Parathyroid adenoma (tissue), 2 donors: ENCODE results near the gene EXOSC5.

Experiments used
- H2AFZ ChIP-seq: fragments of 300-600 bp; sonication (generic); one replicate; pipeline ENCODE4 v1.7.0; 2017; ENCODE audit warnings: antibody characterized with exemption, mild to moderate bottlenecking
- H3K27ac ChIP-seq: fragments of 300-600 bp; sonication (generic); one replicate; pipeline ENCODE4 v1.7.0; 2017
- H3K27me3 ChIP-seq: fragments of 300-600 bp; sonication (generic); one replicate; pipeline ENCODE4 v1.7.0; 2017; ENCODE audit warnings: low read length; ENCODE audit not compliant: control insufficient read depth, insufficient read depth
- H3K36me3 ChIP-seq: fragments of 300-600 bp; sonication (generic); one replicate; pipeline ENCODE4 v1.7.0; 2017; ENCODE audit warnings: low read length; ENCODE audit not compliant: control insufficient read depth, insufficient read depth
- H3K4me1 ChIP-seq: fragments of 300-600 bp; sonication (generic); one replicate; pipeline ENCODE4 v1.7.0; 2017; ENCODE audit warnings: control low read depth
- H3K4me2 ChIP-seq: fragments of 300-600 bp; sonication (generic); one replicate; pipeline ENCODE4 v1.7.0; 2017; ENCODE audit warnings: low read length
- H3K4me3 ChIP-seq: fragments of 300-600 bp; sonication (generic); one replicate; pipeline ENCODE4 v1.7.0; 2017; ENCODE audit warnings: low read depth, low read length
- H3K79me2 ChIP-seq: fragments of 300-600 bp; sonication (generic); one replicate; pipeline ENCODE4 v1.7.0; 2017; ENCODE audit warnings: control low read depth
- H3K9ac ChIP-seq: fragments of 300-600 bp; sonication (generic); one replicate; pipeline ENCODE4 v1.7.0; 2017; ENCODE audit warnings: mild to moderate bottlenecking
- H3K9me3 ChIP-seq: fragments of 300-600 bp; sonication (generic); one replicate; pipeline ENCODE4 v1.7.0; 2017; ENCODE audit warnings: low read length; ENCODE audit not compliant: control insufficient read depth
- TF ChIP-seq, protein P1 (sequence below): fragments of 300-600 bp; sonication (generic); IDR thresholded peaks from one replicate; pipeline ENCODE4 v1.7.0; 2017; ENCODE audit warnings: antibody characterized with exemption, mild to moderate bottlenecking
- donor health status: primary hyperparathyroidism.

The EXOSC5 gene

DNA sequence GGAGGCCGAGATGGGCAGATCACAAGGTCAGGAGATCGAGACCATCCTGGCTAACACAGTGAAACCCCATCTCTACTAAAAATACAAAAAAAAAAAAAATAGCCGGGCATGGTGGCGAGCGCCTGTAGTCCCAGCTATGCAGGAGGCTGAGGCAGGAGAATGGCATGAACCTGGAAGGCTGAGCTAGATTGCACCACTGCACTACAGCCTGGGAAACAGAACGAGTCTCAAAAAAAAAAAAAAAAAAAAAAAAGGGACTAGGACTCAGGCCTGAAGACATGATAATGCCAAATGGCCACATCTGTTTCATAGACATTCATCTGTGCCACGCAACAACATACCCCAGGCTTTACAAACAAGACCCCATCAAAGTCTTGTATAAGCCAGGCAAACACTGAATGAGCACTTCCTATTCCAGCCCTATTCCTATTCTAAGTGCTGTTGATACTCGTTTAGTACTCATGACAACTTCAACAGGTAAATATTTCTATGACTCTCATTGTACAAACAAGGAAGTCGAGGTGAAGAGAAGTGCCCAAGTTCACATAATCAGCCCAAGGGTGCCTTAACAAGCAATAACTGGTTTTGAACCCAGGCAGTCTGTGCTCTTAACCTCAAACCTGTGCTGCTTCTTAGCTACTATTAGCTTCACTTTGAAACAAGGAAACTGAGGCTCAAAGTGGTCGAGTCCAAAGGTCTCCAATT, 34.9 kb downstream of the EXOSC5 start:
- TF ChIP-seq, protein P1, sequence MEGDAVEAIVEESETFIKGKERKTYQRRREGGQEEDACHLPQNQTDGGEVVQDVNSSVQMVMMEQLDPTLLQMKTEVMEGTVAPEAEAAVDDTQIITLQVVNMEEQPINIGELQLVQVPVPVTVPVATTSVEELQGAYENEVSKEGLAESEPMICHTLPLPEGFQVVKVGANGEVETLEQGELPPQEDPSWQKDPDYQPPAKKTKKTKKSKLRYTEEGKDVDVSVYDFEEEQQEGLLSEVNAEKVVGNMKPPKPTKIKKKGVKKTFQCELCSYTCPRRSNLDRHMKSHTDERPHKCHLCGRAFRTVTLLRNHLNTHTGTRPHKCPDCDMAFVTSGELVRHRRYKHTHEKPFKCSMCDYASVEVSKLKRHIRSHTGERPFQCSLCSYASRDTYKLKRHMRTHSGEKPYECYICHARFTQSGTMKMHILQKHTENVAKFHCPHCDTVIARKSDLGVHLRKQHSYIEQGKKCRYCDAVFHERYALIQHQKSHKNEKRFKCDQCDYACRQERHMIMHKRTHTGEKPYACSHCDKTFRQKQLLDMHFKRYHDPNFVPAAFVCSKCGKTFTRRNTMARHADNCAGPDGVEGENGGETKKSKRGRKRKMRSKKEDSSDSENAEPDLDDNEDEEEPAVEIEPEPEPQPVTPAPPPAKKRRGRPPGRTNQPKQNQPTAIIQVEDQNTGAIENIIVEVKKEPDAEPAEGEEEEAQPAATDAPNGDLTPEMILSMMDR: no peak
- H3K9ac ChIP-seq: no peak overlapping the region
- H3K27me3 ChIP-seq: no peaks in the 10 kb centered on the region
- no peaks in the 10 kb centered on the region for H3K4me1 ChIP-seq
- no peaks in the 10 kb centered on the region for H3K36me3 ChIP-seq
- no peak overlapping the region for H3K27ac ChIP-seq
- no peak overlapping the region for H3K4me2 ChIP-seq
- H3K4me3 ChIP-seq: no peak overlapping the region
- no peak overlapping the region for H2AFZ ChIP-seq
- H3K9me3 ChIP-seq: no peaks in the 10 kb centered on the region
- peaks cover 28% of the 10 kb centered on the region for H3K79me2 ChIP-seq

DNA sequence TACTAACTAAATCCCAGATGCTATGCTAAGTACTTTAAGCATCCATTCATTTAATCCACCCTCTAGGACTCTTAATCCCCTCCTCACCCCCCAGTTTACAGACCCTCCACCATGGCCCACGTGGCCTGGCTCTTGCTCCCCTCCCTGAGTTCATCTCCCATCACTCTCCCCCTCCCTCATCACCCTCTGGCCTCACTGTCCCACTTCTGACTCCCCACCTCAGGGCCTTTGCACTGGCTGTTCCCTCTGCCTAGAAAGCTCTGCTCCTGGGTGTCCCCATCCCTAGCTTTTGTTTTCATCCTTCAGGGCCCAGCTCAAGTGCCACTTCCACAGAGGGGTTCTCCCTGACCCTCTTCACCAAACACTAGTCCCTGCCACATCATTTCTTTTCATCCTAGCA, 37.4 kb downstream of the EXOSC5 start:
- Histone ChIP-seq H3K27ac (no peak overlapping the region), H3K9ac (no peak overlapping the region), H2AFZ (no peak overlapping the region), H3K79me2 (peaks cover 7% of the 10 kb centered on the region), H3K36me3 (no peaks in the 10 kb centered on the region), H3K4me3 (no peak overlapping the region), H3K9me3 (no peaks in the 10 kb centered on the region), H3K27me3 (no peaks in the 10 kb centered on the region), H3K4me2 (no peak overlapping the region), H3K4me1 (no peaks in the 10 kb centered on the region)
- TF ChIP-seq, protein P1: no peak

DNA sequence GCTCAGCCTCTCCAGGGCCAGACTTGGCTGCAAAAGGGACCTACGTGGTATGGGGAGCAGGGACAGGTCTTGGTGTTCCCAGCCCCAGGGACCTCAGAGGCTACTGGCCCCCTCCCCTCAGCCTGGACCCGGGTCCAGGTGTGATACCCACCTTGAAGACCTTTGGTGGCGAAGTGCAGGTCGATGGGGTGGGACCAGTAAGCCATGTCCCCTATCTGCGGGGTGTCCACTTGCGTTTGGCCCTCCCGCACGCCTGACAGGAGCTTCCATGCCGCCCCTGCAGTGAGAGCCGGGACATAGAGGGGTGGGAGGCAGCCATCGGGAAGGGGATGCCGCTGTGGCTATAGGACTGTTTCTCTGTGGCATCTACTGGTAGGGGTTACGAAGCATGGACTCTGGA, 39.4 kb downstream of the EXOSC5 start:
- Histone ChIP-seq H3K4me1 (no peaks in the 10 kb centered on the region), H3K27me3 (no peaks in the 10 kb centered on the region), H3K79me2 (peaks cover 2% of the 10 kb centered on the region), H3K36me3 (no peaks in the 10 kb centered on the region), H3K27ac (no peak overlapping the region), H2AFZ (no peak overlapping the region), H3K4me3 (no peak overlapping the region), H3K4me2 (no peak overlapping the region), H3K9ac (no peak overlapping the region), H3K9me3 (no peaks in the 10 kb centered on the region)
- TF ChIP-seq, protein P1: no peak

DNA sequence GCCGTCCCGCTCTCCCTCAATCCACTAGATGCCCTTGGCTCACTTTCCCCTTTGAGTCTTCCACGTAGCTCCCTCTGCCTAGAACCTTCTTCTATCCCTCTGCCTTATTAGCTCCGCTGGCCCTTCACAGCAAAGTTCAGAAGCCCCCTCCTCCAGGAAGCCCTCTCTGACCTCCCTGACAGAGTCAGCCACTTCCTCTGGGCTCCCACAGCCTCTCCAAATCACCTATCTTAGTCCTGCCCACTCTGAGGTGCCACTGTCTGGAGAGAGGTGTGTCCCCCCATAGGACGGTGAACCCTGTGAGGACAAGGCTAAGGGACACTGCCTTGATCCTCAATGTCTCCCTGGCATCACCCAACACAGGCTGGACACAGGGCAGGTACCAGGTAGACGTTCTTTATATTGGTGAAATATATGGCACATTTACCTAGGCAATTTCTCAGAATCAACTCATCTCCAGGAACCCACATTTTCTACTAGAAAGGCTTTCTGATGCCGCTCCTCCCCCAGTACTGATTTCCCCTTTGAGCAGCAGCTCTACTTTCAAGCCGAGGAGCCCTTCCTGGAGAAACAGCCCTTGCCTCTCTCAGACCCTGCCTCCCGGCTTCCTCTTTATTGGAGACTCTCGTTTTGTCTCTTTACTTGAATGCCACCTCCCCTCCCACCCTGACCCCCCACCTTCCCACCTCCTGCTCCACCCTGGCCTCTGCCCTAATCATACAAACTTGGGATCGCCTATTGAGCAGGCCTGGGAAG, 40.0 kb downstream of the EXOSC5 start:
- no peaks in the 10 kb centered on the region for H3K27me3 ChIP-seq

More for the DNA sequence above, 40.0 kb downstream of the EXOSC5 start:
- Histone ChIP-seq H3K4me2 (no peak overlapping the region), H3K79me2 (peaks cover 2% of the 10 kb centered on the region), H3K27ac (no peak overlapping the region), H3K9me3 (no peaks in the 10 kb centered on the region), H3K36me3 (no peaks in the 10 kb centered on the region), H3K4me1 (no peaks in the 10 kb centered on the region), H3K4me3 (no peak overlapping the region), H2AFZ (no peak overlapping the region), H3K9ac (no peak overlapping the region)
- TF ChIP-seq, protein P1: no peak
